CD4-positive, alpha-beta T cell treated with Interleukin-15 for 1 hour (primary cell): Measurements from ENCODE around the gene NDRG4.
A peak's percentile ranks its signal among the peaks of the same experiment; 100 is the strongest.

Experiments used
- DNase-seq: peaks from one replicate; pipeline ENCODE4 v3.0.0-alpha.2; 2020

Gene NDRG4

GRCh38 chr16:58495521-58496331 is 4.2 kb upstream of the NDRG4 start:
- DNase-seq: no peak

- no peak for DNase-seq
Observed at GRCh38 chr16:58497468-58497867, 2.5 kb upstream of the NDRG4 start.

GRCh38 chr16:58497935-58498334 is 2.0 kb upstream of the NDRG4 start:
- no peak for DNase-seq

GRCh38 chr16:58498341-58499091 is 1.4 kb upstream of the NDRG4 start:
- no peak for DNase-seq

- DNase-seq: no peak
Observed at GRCh38 chr16:58499092-58499511, 841 bp upstream of the NDRG4 start.

- DNase-seq: peak; percentile 35
Observed at GRCh38 chr16:58500430-58501241, 693 bp downstream of the NDRG4 start.

- peak; percentile 45 for DNase-seq
Observed at GRCh38 chr16:58501242-58502131, 1.5 kb downstream of the NDRG4 start.

GRCh38 chr16:58502217-58502921 is 2.4 kb downstream of the NDRG4 start:
- no peak for DNase-seq

GRCh38 chr16:58503166-58503862 is 3.4 kb downstream of the NDRG4 start:
- DNase-seq: no peak

GRCh38 chr16:58503863-58504688 is 4.1 kb downstream of the NDRG4 start:
- DNase-seq: no peak

- no peak for DNase-seq
Observed at GRCh38 chr16:58506241-58507194, 6.6 kb downstream of the NDRG4 start.

- DNase-seq: no peak
Observed at GRCh38 chr16:58507195-58507962, 7.4 kb downstream of the NDRG4 start.

- no peak for DNase-seq
Observed at GRCh38 chr16:58507963-58508670, 8.2 kb downstream of the NDRG4 start.

GRCh38 chr16:58508671-58509251 is 8.8 kb downstream of the NDRG4 start:
- no peak for DNase-seq

GRCh38 chr16:58509256-58510096 is 9.5 kb downstream of the NDRG4 start:
- no peak for DNase-seq
